Psoas muscle (tissue), 8 donors: Measurements from ENCODE around the gene MED20. TPM values are rescaled to one million over a fixed set of nuclear protein-coding genes. Genes with fewer than 3 reads are reported as not detected.
"Not testable (repeated sequence)": the region's sequence is repeated elsewhere in the genome, so short reads cannot be mapped to it uniquely, and the experiment has no call there.

Experiments
- ATAC-seq, 4 donors: fragments of 200-7000 bp; cut with Tn5 transposase; one replicate each; pipeline ENCODE4 v1.9.1; 2020; ENCODE audit warnings: moderate library complexity in 3 of 4, mild to moderate bottlenecking in 2 of 4
- DNase-seq, 2 donors: peaks; one replicate each; pipeline ENCODE4 v3.0.0-alpha.2; 2020
- H3K27ac ChIP-seq: fragments of 200-600 bp; one replicate; pipeline ENCODE4 v1.8.0; 2022
- H3K27me3 ChIP-seq, 3 donors: fragments of 200-600 bp in 1 of 3; one replicate each; pipeline versions ENCODE4 v1.6.1 to v1.8.0; 2013 to 2022; ENCODE audit warnings: low read length in 2 of 3, mild to moderate bottlenecking in 2 of 3, moderate library complexity in 1 of 3; ENCODE audit not compliant: insufficient read depth in 3 of 3
- H3K36me3 ChIP-seq, 2 donors: fragments of 200-600 bp in 1 of 2; one replicate each; pipeline versions ENCODE4 v1.6.1 to v1.8.0; 2013 to 2022; ENCODE audit warnings: low read depth in 1 of 2, mild to moderate bottlenecking in 1 of 2, moderate library complexity in 1 of 2; ENCODE audit not compliant: insufficient read depth in 1 of 2
- H3K4me1 ChIP-seq: fragments of 200-600 bp; one replicate; pipeline ENCODE4 v1.8.0; 2022
- H3K4me3 ChIP-seq: fragments of 200-600 bp; one replicate; pipeline ENCODE4 v1.8.0; 2022; ENCODE audit warnings: mild to moderate bottlenecking
- H3K9me3 ChIP-seq: fragments of 200-600 bp; one replicate; pipeline ENCODE4 v1.8.0; 2022
- WGBS, 3 donors: extraction: QIAGEN DNeasy Blood & Tissue Kit; methylation state at CpG; one replicate each; pipeline versions ENCODE4 v1.1.6 to v1.1.7; 2013; 5-methylcytosine and 5-hydroxymethylcytosine counted together
- intact Hi-C, 2 donors: fragments of 100-400 bp; cut with DNase I; formaldehyde crosslinking; loops; one replicate each; pipeline versions ENCODE4 v1.11.0 to v1.14.2; 2022
- polyA plus RNA-seq, 3 donors: library from polyadenylated mRNA; stranded (reverse); fragments of 200-250 nt; gene quantifications; one replicate each; pipeline ENCODE4 v1.2.3, GENCODE V29; 2013
- total RNA-seq, 4 donors: library from RNA; stranded (reverse); fragmentation: NEBNext Ultra II Directional in 2 of 4; extraction: Animal tissue kit (Norgen Biotek cat#: 25700) in 2 of 4; gene quantifications; one replicate each; pipeline versions ENCODE4 v1.2.1 to v1.2.4, GENCODE V29; 2021 to 2023
- TF ChIP-seq, protein P1 (sequence below): fragments of 200-600 bp; IDR thresholded peaks from one replicate; pipeline ENCODE4 v1.8.0; 2022; ENCODE audit warnings: antibody characterized with exemption
- donor health status: healthy with polysubstance abuse.
- donor health status: DM: no; HTN: no; CAD: no; lungs with moderate emphysema.
- donor health status: Bipolar disorder and iron deficiency.
- donor health status: healthy.
- donor health status: DM: yes; HTN: yes; CAD: no.
- donor health status: DM: no; HTN: no; CAD: no.
- donor health status: DM: no; HTN: no; CAD: no.
- donor health status: DM: yes; HTN: yes; CAD: no.

Gene MED20
- total and polyA plus RNA-seq, 7 donors = 9.2 to 28.1 (median 16.4) TPM

DNA sequence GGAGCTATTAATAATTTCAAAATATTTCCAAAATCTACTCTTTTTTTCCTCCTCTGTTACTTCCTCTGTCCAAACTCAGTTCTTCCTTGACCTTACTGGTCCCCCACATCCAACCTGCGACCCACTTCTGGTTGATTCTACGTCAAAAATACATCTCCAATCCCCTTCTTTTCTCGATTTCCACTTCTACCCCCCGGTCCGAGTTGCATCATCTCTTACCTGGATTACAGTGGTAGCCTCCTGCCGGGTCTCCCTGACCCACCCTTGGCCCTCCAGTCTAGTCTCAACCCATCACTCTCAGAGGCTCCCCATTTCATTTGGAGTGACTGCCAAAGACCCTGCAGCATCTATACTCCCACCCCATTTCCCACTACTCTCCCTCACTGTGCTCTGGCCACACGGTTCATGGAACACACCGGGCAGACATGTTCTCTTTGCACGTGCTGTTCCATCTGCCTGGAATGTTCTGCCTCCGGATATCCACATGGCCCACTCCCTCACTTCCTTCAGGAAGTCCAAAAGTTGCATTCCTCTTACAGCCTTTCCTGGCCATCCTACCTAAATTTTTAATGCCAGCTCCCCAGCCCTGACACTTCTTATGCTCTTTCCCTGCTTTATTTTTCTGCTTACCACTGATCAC is 26.8 kb upstream of the MED20 start:
- Histone ChIP-seq H3K27me3 (no peaks in the 10 kb centered on the region), H3K36me3 (no peaks in the 10 kb centered on the region), H3K4me1 (peaks cover 2% of the 10 kb centered on the region), H3K27ac (no peak overlapping the region), H3K9me3 (no peaks in the 10 kb centered on the region), H3K4me3 (no peak overlapping the region)
- intact Hi-C loops = no loop called here
- TF ChIP-seq, protein P1, sequence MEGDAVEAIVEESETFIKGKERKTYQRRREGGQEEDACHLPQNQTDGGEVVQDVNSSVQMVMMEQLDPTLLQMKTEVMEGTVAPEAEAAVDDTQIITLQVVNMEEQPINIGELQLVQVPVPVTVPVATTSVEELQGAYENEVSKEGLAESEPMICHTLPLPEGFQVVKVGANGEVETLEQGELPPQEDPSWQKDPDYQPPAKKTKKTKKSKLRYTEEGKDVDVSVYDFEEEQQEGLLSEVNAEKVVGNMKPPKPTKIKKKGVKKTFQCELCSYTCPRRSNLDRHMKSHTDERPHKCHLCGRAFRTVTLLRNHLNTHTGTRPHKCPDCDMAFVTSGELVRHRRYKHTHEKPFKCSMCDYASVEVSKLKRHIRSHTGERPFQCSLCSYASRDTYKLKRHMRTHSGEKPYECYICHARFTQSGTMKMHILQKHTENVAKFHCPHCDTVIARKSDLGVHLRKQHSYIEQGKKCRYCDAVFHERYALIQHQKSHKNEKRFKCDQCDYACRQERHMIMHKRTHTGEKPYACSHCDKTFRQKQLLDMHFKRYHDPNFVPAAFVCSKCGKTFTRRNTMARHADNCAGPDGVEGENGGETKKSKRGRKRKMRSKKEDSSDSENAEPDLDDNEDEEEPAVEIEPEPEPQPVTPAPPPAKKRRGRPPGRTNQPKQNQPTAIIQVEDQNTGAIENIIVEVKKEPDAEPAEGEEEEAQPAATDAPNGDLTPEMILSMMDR = no peak
- 72 to 80% (median 77%) methylated on average over 10 of the region's 10 CpGs for WGBS, 3 donors
- DNase-seq = no peak
- ATAC-seq = no peak

DNA sequence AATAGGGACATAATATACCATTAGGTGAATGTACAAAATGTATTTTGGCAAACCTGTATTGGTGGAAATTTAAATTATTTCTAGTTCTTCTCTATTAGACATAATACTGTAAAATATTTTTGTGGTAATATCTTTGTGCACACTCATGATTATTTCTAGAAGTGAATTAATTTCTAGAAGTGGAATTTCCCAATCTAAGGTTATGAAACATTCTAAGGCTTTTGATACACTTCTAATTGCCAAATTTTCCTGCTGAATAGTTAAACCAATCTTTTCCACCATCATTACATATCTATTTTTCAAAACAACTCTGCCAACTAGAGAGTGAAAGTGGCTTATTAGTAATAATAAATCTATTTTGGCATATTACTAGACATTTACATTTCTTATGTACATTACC is 22.5 kb upstream of the MED20 start:
- ATAC-seq = no peak

DNA sequence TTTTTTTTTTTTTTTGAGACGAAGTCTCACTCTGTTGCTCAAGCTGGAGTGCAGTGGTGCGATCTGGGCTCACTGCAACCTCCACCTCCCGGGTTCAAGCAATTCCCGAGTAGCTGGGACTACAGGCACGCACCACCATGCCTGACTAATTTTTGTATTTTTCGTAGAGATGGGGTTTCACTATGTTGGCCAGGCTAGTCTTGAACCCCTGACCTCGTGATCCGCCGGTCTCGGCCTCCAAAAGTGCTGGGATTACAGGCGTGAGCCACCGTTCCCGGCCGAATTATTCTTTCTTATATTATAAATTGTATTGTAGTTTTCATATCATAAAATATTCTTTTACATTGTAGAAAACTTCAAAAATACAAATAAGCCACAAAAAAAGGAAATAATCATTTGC is 21.9 kb upstream of the MED20 start:
- intact Hi-C loops = loop anchor here in 1 of 2 donors (5.0 kb wide), 1 partner anchor 1034 kb away; the partner anchor contains the start of gene PEX6
- WGBS, 3 donors = 92 to 97% (median 93%) methylated on average over 13 to 14 of the region's 14 CpGs
- not testable (repeated sequence) for ATAC-seq, H3K4me3 ChIP-seq, H3K27ac ChIP-seq, H3K9me3 ChIP-seq, H3K27me3 ChIP-seq, H3K36me3 ChIP-seq, DNase-seq
- peaks cover 20% of the 10 kb centered on the region for H3K4me1 ChIP-seq

More for the DNA sequence above, 22.5 kb upstream of the MED20 start:
- TF ChIP-seq, protein P1 = no peak
- Histone ChIP-seq H3K4me1 (peaks cover 17% of the 10 kb centered on the region), H3K27me3 (no peaks in the 10 kb centered on the region), H3K27ac (no peak overlapping the region), H3K9me3 (no peaks in the 10 kb centered on the region), H3K36me3 (no peaks in the 10 kb centered on the region), H3K4me3 (no peak overlapping the region)
- no peak for DNase-seq
- intact Hi-C loops = loop anchor here in 1 of 2 donors (5.0 kb wide), 1 partner anchor 1034 kb away; the partner anchor contains the start of gene PEX6

DNA sequence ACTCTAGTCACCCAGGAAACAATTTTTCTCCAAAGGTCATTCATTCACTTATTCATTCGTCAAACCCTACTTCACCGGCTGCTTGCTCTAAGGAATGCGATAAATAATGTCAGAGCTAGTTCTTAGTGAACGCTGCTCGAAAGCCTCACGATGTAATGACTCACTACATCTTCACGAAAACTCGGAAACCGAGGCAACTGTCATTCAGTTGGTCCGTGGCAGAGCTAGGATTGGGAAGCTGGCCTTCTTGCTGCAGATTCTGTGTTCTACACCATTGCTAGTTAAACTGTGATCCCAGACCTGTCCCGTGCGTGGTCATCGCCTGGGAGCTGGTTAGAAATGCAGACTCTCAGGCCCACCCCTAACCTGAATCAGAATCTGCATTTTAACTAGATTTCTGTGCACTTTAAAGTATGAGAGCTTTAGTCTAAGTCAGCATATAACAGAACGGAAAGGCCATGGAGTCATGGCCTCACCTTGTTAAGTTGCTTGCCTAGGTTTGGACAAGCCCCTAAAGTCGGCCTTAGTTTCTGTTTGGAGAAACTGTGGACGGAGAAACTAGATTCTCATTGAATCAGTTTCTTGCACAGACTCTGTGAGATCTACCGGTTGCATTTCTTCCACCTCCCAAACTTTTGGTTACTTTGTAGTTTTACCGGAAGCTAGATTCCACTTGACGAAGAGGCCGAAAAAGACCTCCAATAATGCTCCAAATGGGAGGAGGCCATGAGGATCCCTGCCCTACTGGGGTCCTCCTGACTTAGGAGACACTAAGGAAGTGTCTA is 21.3 kb upstream of the MED20 start:
- TF ChIP-seq, protein P1 = no peak
- ATAC-seq (peak in 2 of 4 donors; percentile 13 to 22), DNase-seq (no peak)
- H3K4me3 ChIP-seq = peak overlapping the region; percentile 97
- H3K27me3 ChIP-seq = no peaks in the 10 kb centered on the region
- no peaks in the 10 kb centered on the region for H3K9me3 ChIP-seq
- WGBS, 3 donors = 35 to 42% (median 36%) methylated on average over 20 of the region's 20 CpGs
- H3K36me3 ChIP-seq = no peaks in the 10 kb centered on the region
- intact Hi-C loops = loop anchor here in 1 of 2 donors (5.0 kb wide), 1 partner anchor 1035 kb away; the partner anchor contains the start of gene PEX6
- H3K4me1 ChIP-seq = peaks cover 20% of the 10 kb centered on the region
- H3K27ac ChIP-seq = peak overlapping the region; percentile 66
